HepG2 (cell line): ENCODE measurements around the gene MEGF11. TPM values are rescaled to one million over a fixed set of nuclear protein-coding genes. Genes with fewer than 3 reads are reported as not detected.
A peak's percentile ranks its signal among the peaks of the same experiment; 100 is the strongest.
"Not testable (repeated sequence)": the region's sequence is repeated elsewhere in the genome, so short reads cannot be mapped to it uniquely, and the experiment has no call there.

Experiments used
- ATAC-seq: fragments of 200-7000 bp; cut with Tn5 transposase; 3 replicates; pipeline ENCODE4 v1.9.1; 2020; ENCODE audit warnings: mild to moderate bottlenecking, moderate library complexity
- BruUV-seq: library from RNA; stranded (reverse); fragments of 400-500 nt; replicated peaks from 2 replicates; lab custom pipeline; 2021; lab: Mats Ljungman, UMichigan
- CTCF ChIA-PET: fragments of 300-600 bp; formaldehyde crosslinking; extraction: SDS; loops from one replicate; lab custom pipeline; 2021; ENCODE audit warnings: low total read pairs, inconsistent platforms, low intra/inter-chr PET ratio; lab: Yijun Ruan, JAX
- POLR2A ChIA-PET: fragments of 350-600 bp; sonication (Branson Sonifier 250); formaldehyde crosslinking; loops from one replicate; lab custom pipeline; 2020; ENCODE audit warnings: antibody characterized with exemption, inconsistent platforms; lab: Yijun Ruan, JAX
- DNase-seq: peaks from one replicate; pipeline ENCODE4 v3.0.0-alpha.2; 2015; ENCODE audit warnings: low spot score
- FAIRE-seq: peaks from 3 replicates; lab custom pipeline; 2011; peaks lifted over from hg19 to GRCh38; lab: Jason Lieb, UNC
- H2AFZ ChIP-seq: one replicate; pipeline ENCODE4 v1.6.1; 2011; ENCODE audit warnings: low read length, inconsistent platforms
- H3K27ac ChIP-seq: fragments of 300-600 bp; 3 replicates; pipeline ENCODE4 v1.8.0; 2011; ENCODE audit warnings: mixed run types, mild to moderate bottlenecking, mixed read lengths, low read length, inconsistent platforms; ENCODE audit not compliant: insufficient read depth; ENCODE audit errors: extremely low read length
- H3K27me3 ChIP-seq, 2 experiments: fragments of 200-600 bp in 1 of 2; 2 replicates in 1 of 2; 3 replicates in 1 of 2; pipeline versions ENCODE4 v1.6.0 to v1.8.0; 2011; ENCODE audit warnings: low read length in 2 of 2, mild to moderate bottlenecking in 2 of 2, moderate library complexity in 2 of 2, inconsistent platforms in 1 of 2; ENCODE audit not compliant: insufficient read depth in 2 of 2, control insufficient read depth in 1 of 2
- H3K36me3 ChIP-seq, 2 experiments: fragments of 200-600 bp in 1 of 2; replicated peaks in 1 of 2; 2 replicates in 1 of 2; 3 replicates in 1 of 2; pipeline versions ENCODE4 v1.5.1 to v1.8.0; 2011; ENCODE audit warnings: low read length in 2 of 2, inconsistent platforms in 1 of 2; ENCODE audit not compliant: insufficient read depth in 2 of 2, control insufficient read depth in 1 of 2
- H3K4me1 ChIP-seq: 2 replicates; pipeline ENCODE4 v1.5.1; 2012; ENCODE audit warnings: low read length, inconsistent platforms; ENCODE audit not compliant: insufficient read depth
- H3K4me2 ChIP-seq: 2 replicates; pipeline ENCODE4 v1.6.0; 2011; ENCODE audit warnings: low read depth, low read length, inconsistent platforms
- H3K4me3 ChIP-seq, 3 experiments: fragments of 200-600 bp in 1 of 3; sonication (generic), shearing (Covaris generic) in 1 of 3; replicated peaks in 1 of 3; 2 replicates each; pipeline ENCODE4 v1.5.1; 2011 to 2016; ENCODE audit warnings: low read length in 3 of 3, inconsistent platforms in 2 of 3, low read depth in 2 of 3, mild to moderate bottlenecking in 2 of 3, control low read depth in 1 of 3, mixed read lengths in 1 of 3; ENCODE audit not compliant: insufficient read depth in 1 of 3
- H3K79me2 ChIP-seq: one replicate; pipeline ENCODE4 v1.6.1; 2011; ENCODE audit warnings: low read length, inconsistent platforms; ENCODE audit not compliant: insufficient read depth
- H3K9ac ChIP-seq: 2 replicates; pipeline ENCODE4 v1.6.0; 2011; ENCODE audit warnings: mild to moderate bottlenecking, low read depth, low read length, inconsistent platforms; ENCODE audit not compliant: insufficient read depth
- H3K9me3 ChIP-seq: 2 replicates; pipeline ENCODE4 v1.5.1; 2012; ENCODE audit warnings: mild to moderate bottlenecking, low read length
- H4K20me1 ChIP-seq: 2 replicates; pipeline ENCODE4 v1.6.0; 2011; ENCODE audit warnings: inconsistent platforms, mild to moderate bottlenecking, low read length, moderate library complexity; ENCODE audit not compliant: insufficient read depth
- HNRNPH1 ChIP-seq: fragments of 200-400 bp; formaldehyde crosslinking; optimal IDR thresholded peaks from 2 replicates; pipeline ENCODE3; 2017; ENCODE audit warnings: mild to moderate bottlenecking, low read depth, low read length
- MEIS1 ChIP-seq: sonication (generic); formaldehyde crosslinking; IDR thresholded peaks from 2 replicates; pipeline ENCODE4 v1.9.0; 2021; ENCODE audit warnings: mild to moderate bottlenecking, missing genetic modification reagents, moderate library complexity, borderline replicate concordance
- MYC ChIP-seq: sonication (generic); formaldehyde crosslinking; IDR thresholded peaks from 2 replicates; pipeline ENCODE4 v1.9.0; 2021; ENCODE audit warnings: missing genetic modification reagents, borderline replicate concordance
- ZNF234 ChIP-seq: sonication (generic); formaldehyde crosslinking; conservative IDR thresholded peaks from 2 replicates; pipeline ENCODE4 v1.5.1; 2020; ENCODE audit warnings: mild to moderate bottlenecking, missing genetic modification reagents
- ZNF512B ChIP-seq: sonication (generic); formaldehyde crosslinking; IDR thresholded peaks from 2 replicates; pipeline ENCODE4 v1.5.1; 2020; ENCODE audit warnings: missing genetic modification reagents, mild to moderate bottlenecking, borderline replicate concordance
- WGBS: methylation state at CpG from one replicate; pipeline ENCODE4 v1.1.6; 2017; ENCODE audit warnings: low lambda C conversion rate; 5-methylcytosine and 5-hydroxymethylcytosine counted together
- in situ Hi-C: cut with HindIII; loops from 2 replicates; pipeline ENCODE4 v1.10.0; 2017; ENCODE audit warnings: low pct_unique_long_range_greater_than_20kb; ENCODE audit not compliant: extremely low pct_ligation_motif_present
- intact Hi-C: fragments of 100-400 bp; cut with micrococcal nuclease; formaldehyde crosslinking; loops from one replicate; pipeline ENCODE4 v1.10.0; 2022; ENCODE audit not compliant: unreplicated experiment
- polyA plus RNA-seq, 8 experiments: library from polyadenylated mRNA; depleted of rRNA in 3 of 8; stranded (reverse) in 7 of 8; unstranded in 1 of 8; fragments of >200 nt; fragmentation: Illumina TruSeq in 4 of 8; extraction: Trizol in 4 of 8; gene quantifications; 2 replicates each; pipeline versions ENCODE4 v1.2.1 to v1.2.3, GENCODE V29; 2011 to 2016; ENCODE audit warnings: low read depth in 4 of 8, missing spikeins in 1 of 8, mixed read lengths in 1 of 8; ENCODE audit not compliant: insufficient read depth in 1 of 8
- total RNA-seq, 5 experiments: library from RNA; depleted of rRNA; stranded (reverse); fragments of >200 nt; fragmentation: Illumina TruSeq; extraction: Trizol; gene quantifications; 2 replicates each; pipeline ENCODE4 v1.2.3, GENCODE V29; 2016; ENCODE audit warnings: low read depth in 1 of 5
- TF ChIP-seq, protein P1 (sequence below): fragments of 450-650 bp; IDR thresholded peaks from 2 replicates; pipeline ENCODE4 v1.6.1; 2016
- TF ChIP-seq, protein P2 (sequence below): sonication (generic); formaldehyde crosslinking; IDR thresholded peaks from 2 replicates; pipeline ENCODE4 v1.5.0; 2020; ENCODE audit warnings: missing genetic modification reagents
- TF ChIP-seq, protein P3 (sequence below): sonication (generic); formaldehyde crosslinking; IDR thresholded peaks from 2 replicates; pipeline ENCODE4 v1.4.0; 2020; ENCODE audit warnings: missing genetic modification reagents

Gene MEGF11
- total and polyA plus RNA-seq, 2 of the 13 experiments (the other 11 are each of a cell fraction or from before 2014, with no cell fraction given): not detected

DNA sequence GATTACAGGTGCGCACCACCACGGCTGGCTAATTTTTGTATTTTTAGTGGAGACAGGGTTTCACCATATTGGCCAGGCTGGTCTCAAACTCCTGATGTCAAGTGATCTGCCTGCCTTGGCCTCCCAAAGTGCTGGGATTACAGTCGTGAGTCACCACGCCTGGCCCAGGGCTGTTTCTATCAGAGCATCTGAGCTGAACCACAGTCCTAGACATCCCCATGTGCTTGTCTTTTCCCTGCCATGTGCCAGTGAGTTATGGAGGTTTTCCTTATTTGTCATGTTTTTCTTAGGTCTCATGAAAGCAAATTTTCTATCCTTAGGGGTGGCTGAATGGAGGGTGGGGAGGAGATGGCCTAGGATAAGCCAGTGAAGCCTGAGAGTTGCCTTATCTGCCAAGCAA, 250.4 kb downstream of the MEGF11 start:
- H3K4me2 ChIP-seq, H3K27me3 ChIP-seq, H4K20me1 ChIP-seq, ATAC-seq, H3K4me3 ChIP-seq, H3K27ac ChIP-seq, CTCF ChIA-PET, H3K79me2 ChIP-seq, H3K4me1 ChIP-seq, in situ Hi-C loops, FAIRE-seq, H2AFZ ChIP-seq, POLR2A ChIA-PET, H3K36me3 ChIP-seq, H3K9me3 ChIP-seq, BruUV-seq, DNase-seq, intact Hi-C loops, H3K9ac ChIP-seq: not testable (repeated sequence)
- 43% methylated on average over 4 of the region's 4 CpGs for WGBS
- TF ChIP-seq, protein P1, sequence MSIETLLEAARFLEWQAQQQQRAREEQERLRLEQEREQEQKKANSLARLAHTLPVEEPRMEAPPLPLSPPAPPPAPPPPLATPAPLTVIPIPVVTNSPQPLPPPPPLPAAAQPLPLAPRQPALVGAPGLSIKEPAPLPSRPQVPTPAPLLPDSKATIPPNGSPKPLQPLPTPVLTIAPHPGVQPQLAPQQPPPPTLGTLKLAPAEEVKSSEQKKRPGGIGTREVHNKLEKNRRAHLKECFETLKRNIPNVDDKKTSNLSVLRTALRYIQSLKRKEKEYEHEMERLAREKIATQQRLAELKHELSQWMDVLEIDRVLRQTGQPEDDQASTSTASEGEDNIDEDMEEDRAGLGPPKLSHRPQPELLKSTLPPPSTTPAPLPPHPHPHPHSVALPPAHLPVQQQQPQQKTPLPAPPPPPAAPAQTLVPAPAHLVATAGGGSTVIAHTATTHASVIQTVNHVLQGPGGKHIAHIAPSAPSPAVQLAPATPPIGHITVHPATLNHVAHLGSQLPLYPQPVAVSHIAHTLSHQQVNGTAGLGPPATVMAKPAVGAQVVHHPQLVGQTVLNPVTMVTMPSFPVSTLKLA: peak; percentile 91

DNA sequence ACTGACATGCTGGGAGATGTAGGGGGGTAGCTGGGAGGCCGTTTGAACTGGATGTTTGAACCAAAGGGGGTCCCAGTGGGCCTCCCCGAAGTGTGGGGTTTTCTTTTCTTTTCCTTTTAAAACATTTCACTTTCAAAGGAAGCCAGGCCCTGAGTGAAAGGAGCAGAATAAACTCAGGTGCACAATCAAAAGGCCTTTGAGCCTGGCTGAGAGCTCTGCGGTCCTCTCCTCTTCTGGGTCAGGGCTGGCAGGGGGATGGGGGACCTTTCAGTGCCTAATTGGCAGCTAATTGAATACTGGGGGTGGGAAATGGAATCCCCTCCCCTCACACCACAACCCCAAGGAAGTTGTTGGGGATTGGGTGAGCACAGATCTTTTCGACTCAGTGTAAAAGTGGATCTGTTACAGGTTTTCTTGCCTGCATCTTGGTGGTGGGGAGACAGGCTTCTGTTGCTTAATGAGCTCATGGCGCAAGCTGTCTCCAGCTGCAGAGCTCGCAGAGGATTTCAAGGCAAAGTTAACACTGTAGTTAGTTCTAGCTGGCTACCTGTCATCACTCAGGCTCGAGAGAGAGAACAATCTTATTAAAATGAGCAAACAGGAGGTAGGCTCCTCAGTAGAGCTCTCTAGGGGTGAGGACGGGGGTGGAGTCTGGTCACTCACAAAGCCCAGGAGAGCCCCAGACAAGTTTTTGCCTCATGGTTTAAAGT, 251.7 kb downstream of the MEGF11 start:
- no peak overlapping the region for H3K4me2 ChIP-seq
- no TSS peak for BruUV-seq
- ATAC-seq (no peak), FAIRE-seq (no peak), DNase-seq (no peak)
- H3K4me3 ChIP-seq: no peak overlapping the region
- H4K20me1 ChIP-seq: no peaks in the 10 kb centered on the region; the same call in 1 of the 2 replicates
- no peak overlapping the region for H3K27ac ChIP-seq
- H3K27me3 ChIP-seq: no peaks in the 10 kb centered on the region; a peak in 2 of 5 replicates
- in situ Hi-C loops (no loop called here), intact Hi-C loops (no loop called here)
- H2AFZ ChIP-seq: no peak overlapping the region
- POLR2A ChIA-PET: no interaction called here
- no peaks in the 10 kb centered on the region for H3K4me1 ChIP-seq
- H3K79me2 ChIP-seq: no peaks in the 10 kb centered on the region
- no peaks in the 10 kb centered on the region for H3K9me3 ChIP-seq
- no peaks in the 10 kb centered on the region for H3K36me3 ChIP-seq
- 3% methylated on average over 8 of the region's 8 CpGs for WGBS
- no peak overlapping the region for H3K9ac ChIP-seq
- CTCF ChIA-PET: no interaction called here
- no peak for TF ChIP-seq ZNF234
- TF ChIP-seq ZNF512B (CRISPR knock-in tag): no peak
- no peak for TF ChIP-seq HNRNPH1
- TF ChIP-seq MYC (CRISPR knock-in tag): no peak
- TF ChIP-seq MEIS1 (CRISPR knock-in tag): no peak
- TF ChIP-seq, protein P2, sequence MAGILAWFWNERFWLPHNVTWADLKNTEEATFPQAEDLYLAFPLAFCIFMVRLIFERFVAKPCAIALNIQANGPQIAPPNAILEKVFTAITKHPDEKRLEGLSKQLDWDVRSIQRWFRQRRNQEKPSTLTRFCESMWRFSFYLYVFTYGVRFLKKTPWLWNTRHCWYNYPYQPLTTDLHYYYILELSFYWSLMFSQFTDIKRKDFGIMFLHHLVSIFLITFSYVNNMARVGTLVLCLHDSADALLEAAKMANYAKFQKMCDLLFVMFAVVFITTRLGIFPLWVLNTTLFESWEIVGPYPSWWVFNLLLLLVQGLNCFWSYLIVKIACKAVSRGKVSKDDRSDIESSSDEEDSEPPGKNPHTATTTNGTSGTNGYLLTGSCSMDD (CRISPR knock-in tag): no peak
- TF ChIP-seq, protein P3, sequence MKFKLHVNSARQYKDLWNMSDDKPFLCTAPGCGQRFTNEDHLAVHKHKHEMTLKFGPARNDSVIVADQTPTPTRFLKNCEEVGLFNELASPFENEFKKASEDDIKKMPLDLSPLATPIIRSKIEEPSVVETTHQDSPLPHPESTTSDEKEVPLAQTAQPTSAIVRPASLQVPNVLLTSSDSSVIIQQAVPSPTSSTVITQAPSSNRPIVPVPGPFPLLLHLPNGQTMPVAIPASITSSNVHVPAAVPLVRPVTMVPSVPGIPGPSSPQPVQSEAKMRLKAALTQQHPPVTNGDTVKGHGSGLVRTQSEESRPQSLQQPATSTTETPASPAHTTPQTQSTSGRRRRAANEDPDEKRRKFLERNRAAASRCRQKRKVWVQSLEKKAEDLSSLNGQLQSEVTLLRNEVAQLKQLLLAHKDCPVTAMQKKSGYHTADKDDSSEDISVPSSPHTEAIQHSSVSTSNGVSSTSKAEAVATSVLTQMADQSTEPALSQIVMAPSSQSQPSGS (CRISPR knock-in tag): no peak
